Lower leg skin (tissue), 4 donors: ENCODE results near the gene THY1. TPM values are rescaled to one million over a fixed set of nuclear protein-coding genes. Genes with fewer than 3 reads are reported as not detected.
A peak's percentile ranks its signal among the peaks of the same experiment; 100 is the strongest.
"Not testable (repeated sequence)": the region's sequence is repeated elsewhere in the genome, so short reads cannot be mapped to it uniquely, and the experiment has no call there.

Source experiments
- DNase-seq, 2 donors: peaks; one replicate each; pipeline ENCODE4 v3.0.0-alpha.2; 2019; ENCODE audit warnings: low spot score in 2 of 2
- H3K4me3 ChIP-seq: fragments of 200-600 bp; sonication (generic); 2 replicates; pipeline ENCODE4 v1.5.1; 2017; ENCODE audit warnings: mild to moderate bottlenecking, low read depth; ENCODE audit not compliant: poor library complexity, severe bottlenecking
- CTCF ChIP-seq, 3 donors: fragments of 450-650 bp; IDR thresholded peaks; one replicate each; pipeline ENCODE4 v1.5.1; 2016; ENCODE audit warnings: antibody characterized with exemption in 3 of 3, mild to moderate bottlenecking in 3 of 3, moderate library complexity in 2 of 3
- POLR2A ChIP-seq, 2 donors: fragments of 450-650 bp; IDR thresholded peaks; one replicate each; pipeline ENCODE4 v1.6.1; 2016 to 2017; ENCODE audit warnings: antibody characterized with exemption in 2 of 2, mild to moderate bottlenecking in 1 of 2, moderate library complexity in 1 of 2
- WGBS, 2 donors: methylation state at CpG; one replicate each; pipeline ENCODE4 v1.1.5; 2018; 5-methylcytosine and 5-hydroxymethylcytosine counted together
- intact Hi-C: fragments of 100-400 bp; cut with DNase I; formaldehyde crosslinking; loops from one replicate; pipeline ENCODE4 v1.15.0; 2023; ENCODE audit warnings: low total_unique reads
- total RNA-seq, 4 donors: library from RNA; depleted of rRNA; stranded (reverse); fragments of >200 nt; gene quantifications; one replicate each; pipeline ENCODE4 v1.1.0, GENCODE V29; 2016

Gene THY1
- total RNA-seq, 4 donors from 2014 or later: 0.52 to 15.3 (median 2.7) TPM

GRCh38 chr11:119468511-119468910 lies 45.5 kb upstream of the THY1 start:
- 84 to 96% methylated on average over 2 of the region's 2 CpGs for WGBS, 2 donors
- intact Hi-C loops: no loop called here
- DNase-seq: peak in 1 of 2 donors; percentile 56
- H3K4me3 ChIP-seq: no peak overlapping the region
- TF ChIP-seq POLR2A (IDR thresholded peaks at IDR 0.05) (no peak), CTCF (IDR thresholded peaks at IDR 0.05) (no peak)

- no peak for DNase-seq
- H3K4me3 ChIP-seq: no peak overlapping the region
- TF ChIP-seq CTCF (IDR thresholded peaks at IDR 0.05) (no peak), POLR2A (IDR thresholded peaks at IDR 0.05) (no peak)
- intact Hi-C loops: no loop called here
- WGBS, 2 donors: 42 to 47% methylated on average over 4 of the region's 4 CpGs
Observed at GRCh38 chr11:119461229-119461963, 38.4 kb upstream of the THY1 start.

GRCh38 chr11:119460582-119460981 lies 37.6 kb upstream of the THY1 start:
- H3K4me3 ChIP-seq: no peak overlapping the region
- no peak for DNase-seq
- intact Hi-C loops: no loop called here
- WGBS, 2 donors: 47 to 49% methylated on average over 4 of the region's 4 CpGs
- no peak for TF ChIP-seq POLR2A (IDR thresholded peaks at IDR 0.05)
- no peak for TF ChIP-seq CTCF (IDR thresholded peaks at IDR 0.05)

- no peak for DNase-seq
- H3K4me3 ChIP-seq: no peak overlapping the region
- TF ChIP-seq POLR2A (IDR thresholded peaks at IDR 0.05): no peak
- TF ChIP-seq CTCF (IDR thresholded peaks at IDR 0.05): no peak
- 68 to 78% methylated on average over 11 of the region's 11 CpGs for WGBS, 2 donors
- intact Hi-C loops: no loop called here
Observed at GRCh38 chr11:119460097-119460496, 37.1 kb upstream of the THY1 start.

- WGBS, 2 donors: 85 to 86% methylated on average over 8 of the region's 8 CpGs
- no peak for TF ChIP-seq CTCF (IDR thresholded peaks at IDR 0.05)
- TF ChIP-seq POLR2A (IDR thresholded peaks at IDR 0.05): no peak
- intact Hi-C loops: no loop called here
- H3K4me3 ChIP-seq: no peak overlapping the region
- DNase-seq: no peak
Observed at GRCh38 chr11:119459293-119459976, 36.5 kb upstream of the THY1 start.

GRCh38 chr11:119455708-119456107 lies 32.7 kb upstream of the THY1 start:
- intact Hi-C loops, H3K4me3 ChIP-seq, DNase-seq: not testable (repeated sequence)
- WGBS, 2 donors: 77 to 82% methylated on average over 6 of the region's 6 CpGs

GRCh38 chr11:119455241-119455640 lies 32.3 kb upstream of the THY1 start:
- 40 to 53% methylated on average over 4 of the region's 4 CpGs for WGBS, 2 donors
- H3K4me3 ChIP-seq, DNase-seq, intact Hi-C loops: not testable (repeated sequence)
